GM06990 (cell line): Measurements from ENCODE around the gene GRM4.

ENCODE experiments used
- DNase-seq: peaks from one replicate; pipeline ENCODE4 v3.0.0-alpha.2; 2011; ENCODE audit not compliant: insufficient read length; ENCODE audit errors: extremely low read depth
- H3K27me3 ChIP-seq: replicated peaks from 2 replicates; pipeline ENCODE4 v1.6.0; 2011; ENCODE audit warnings: low read length; ENCODE audit not compliant: control insufficient read depth, insufficient read depth
- H3K36me3 ChIP-seq: 2 replicates; pipeline ENCODE4 v1.5.1; 2011; ENCODE audit warnings: low read length; ENCODE audit not compliant: control insufficient read depth, insufficient read depth
- H3K4me3 ChIP-seq: replicated peaks from 2 replicates; pipeline ENCODE4 v1.5.1; 2011; ENCODE audit warnings: low read depth, mild to moderate bottlenecking, control low read depth, low read length
- CTCF ChIP-seq: IDR thresholded peaks from 2 replicates; pipeline ENCODE4 v1.5.1; 2011; ENCODE audit warnings: low read length, control low read depth, mild to moderate bottlenecking, inconsistent platforms; ENCODE audit not compliant: insufficient read depth, poor library complexity, severe bottlenecking

The GRM4 gene

GRCh38 chr6:34150766-34151165 is 4.9 kb upstream of the GRM4 start:
- no peaks in the 10 kb centered on the region for H3K36me3 ChIP-seq
- H3K27me3 ChIP-seq, result peaks cover 2% of the 10 kb centered on the region; the same call in 1 of the 2 replicates
- TF ChIP-seq CTCF, result no peak
- no peak overlapping the region for H3K4me3 ChIP-seq
- DNase-seq, result no peak

GRCh38 chr6:34149831-34150400 is 4.0 kb upstream of the GRM4 start:
- no peak for DNase-seq
- peaks cover 2% of the 10 kb centered on the region; the same call in 1 of the 2 replicates for H3K27me3 ChIP-seq
- no peaks in the 10 kb centered on the region for H3K36me3 ChIP-seq
- no peak overlapping the region for H3K4me3 ChIP-seq
- TF ChIP-seq CTCF, result no peak

GRCh38 chr6:34149452-34149810 is 3.5 kb upstream of the GRM4 start:
- TF ChIP-seq CTCF, result no peak
- peaks cover 2% of the 10 kb centered on the region; the same call in 1 of the 2 replicates for H3K27me3 ChIP-seq

DNA sequence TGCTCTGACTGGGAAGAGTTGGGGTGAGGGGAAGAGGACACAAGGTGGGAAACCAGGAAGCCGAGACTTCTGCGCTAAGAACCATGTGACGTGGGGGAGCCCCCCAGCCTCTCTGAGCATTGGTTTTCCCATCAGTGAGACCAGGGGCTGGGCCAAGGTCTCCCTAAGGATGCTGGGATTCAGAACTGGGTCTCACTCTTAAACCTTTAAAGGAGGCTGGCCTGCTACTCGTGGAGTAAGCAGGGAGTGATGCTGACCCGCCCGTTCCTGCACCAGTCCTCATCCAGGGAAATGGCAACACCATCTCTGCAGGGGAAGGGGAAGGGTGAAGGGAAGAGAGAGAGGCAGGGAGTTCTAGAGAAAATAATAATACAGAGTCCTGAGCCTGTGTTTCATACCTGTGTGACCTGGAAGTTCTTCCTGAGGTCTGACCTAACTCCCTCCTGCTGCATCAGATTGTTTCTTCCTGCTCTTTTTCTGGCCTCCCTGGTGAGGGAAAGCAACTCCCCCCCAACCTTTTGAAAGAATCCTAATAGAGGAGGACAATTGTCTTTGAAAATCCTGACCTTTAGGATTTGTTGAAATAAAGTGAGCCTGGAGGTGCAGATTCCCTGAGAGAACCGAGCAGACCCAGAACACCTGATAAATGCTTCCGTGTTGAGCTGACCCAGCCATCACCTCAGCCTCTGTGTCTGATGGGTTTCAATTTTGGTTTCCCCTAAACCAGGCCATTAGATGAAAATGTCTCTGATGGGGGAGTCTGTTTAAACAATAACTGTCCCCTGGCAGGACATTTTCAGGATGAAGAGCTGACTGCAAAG is 3.0 kb upstream of the GRM4 start:
- Histone ChIP-seq H3K27me3 (no peaks in the 10 kb centered on the region; the same call in 1 of the 2 replicates), H3K4me3 (no peak overlapping the region), H3K36me3 (no peaks in the 10 kb centered on the region)
- no peak for TF ChIP-seq CTCF
- DNase-seq, result no peak

More at GRCh38 chr6:34149452-34149810, 3.5 kb upstream of the GRM4 start:
- Histone ChIP-seq H3K4me3 (no peak overlapping the region), H3K36me3 (no peaks in the 10 kb centered on the region)
- no peak for DNase-seq

GRCh38 chr6:34147906-34148630 is 2.2 kb upstream of the GRM4 start:
- TF ChIP-seq CTCF, result no peak
- no peak for DNase-seq
- Histone ChIP-seq H3K27me3 (peaks cover 3% of the 10 kb centered on the region), H3K4me3 (no peak overlapping the region), H3K36me3 (no peaks in the 10 kb centered on the region)
